Medulla oblongata (tissue), 1 donor: ENCODE results near the gene ACTN4.
"Not testable (repeated sequence)": the region's sequence is repeated elsewhere in the genome, so short reads cannot be mapped to it uniquely, and the experiment has no call there.

Experiments used
- DNase-seq: peaks from one replicate; pipeline ENCODE4 v3.0.0-alpha.2; 2015; ENCODE audit errors: extremely low spot score

Gene ACTN4

GRCh38 chr19:38647368-38647965, at the start of gene ACTN4:
TSS of gene ACTN4 (plus strand) at chr19:38647649. CDS start at chr19:38647746, 97 bp downstream.
- peak; percentile 98 for DNase-seq

- no peak for DNase-seq
These were observed 47.7 kb upstream of the ACTN4 start for GRCh38 chr19:38599722-38600121.

- not testable (repeated sequence) for DNase-seq
These were observed 44.6 kb upstream of the ACTN4 start for GRCh38 chr19:38602856-38603255.

- DNase-seq: no peak
These were observed 41.3 kb upstream of the ACTN4 start for GRCh38 chr19:38606131-38606530.

GRCh38 chr19:38614289-38614688, 33.2 kb upstream of the ACTN4 start:
- DNase-seq: no peak

GRCh38 chr19:38615007-38615581, 32.4 kb upstream of the ACTN4 start:
- no peak for DNase-seq

- no peak for DNase-seq
These were observed 31.2 kb upstream of the ACTN4 start for GRCh38 chr19:38616265-38616664.

- DNase-seq: no peak
These were observed 30.1 kb upstream of the ACTN4 start for GRCh38 chr19:38617283-38617763.

- peak; percentile 13 for DNase-seq
These were observed 29.5 kb upstream of the ACTN4 start, which contains the start of gene MAP4K1 for GRCh38 chr19:38617764-38618589. TSS of gene MAP4K1 (minus strand) at chr19:38617953. CDS start at chr19:38617895, 58 bp downstream.

- DNase-seq: peak; percentile 99
These were observed 28.7 kb upstream of the ACTN4 start, which contains the start of gene EIF3K for GRCh38 chr19:38618590-38619360. TSS of gene EIF3K (plus strand) at chr19:38619188. CDS start at chr19:38619269, 81 bp downstream.

- DNase-seq: no peak
These were observed 27.9 kb upstream of the ACTN4 start for GRCh38 chr19:38619361-38620174.

- DNase-seq: no peak
These were observed 22.6 kb upstream of the ACTN4 start for GRCh38 chr19:38624822-38625221.

GRCh38 chr19:38626401-38626800, 21.0 kb upstream of the ACTN4 start:
- no peak for DNase-seq

GRCh38 chr19:38629568-38629967, 17.9 kb upstream of the ACTN4 start:
- DNase-seq: no peak

GRCh38 chr19:38631301-38631700, 16.1 kb upstream of the ACTN4 start:
- DNase-seq: not testable (repeated sequence)

- not testable (repeated sequence) for DNase-seq
These were observed 15.5 kb upstream of the ACTN4 start for GRCh38 chr19:38631811-38632475.

GRCh38 chr19:38632476-38633213, 14.8 kb upstream of the ACTN4 start:
- no peak for DNase-seq

GRCh38 chr19:38634757-38635482, 12.5 kb upstream of the ACTN4 start:
- DNase-seq: peak; percentile 79
